Stimulated activated CD8-positive, alpha-beta memory T cell treated with anti-CD3 and anti-CD28 coated beads, Interleukin-15, amount 100 ng/mL, for 1 hour (primary cell): ENCODE measurements around the gene CHSY1.
"Not testable (repeated sequence)": the region's sequence is repeated elsewhere in the genome, so short reads cannot be mapped to it uniquely, and the experiment has no call there.

ENCODE experiments used
- DNase-seq: peaks from one replicate; pipeline ENCODE4 v3.0.0-alpha.2; 2020; ENCODE audit warnings: low read depth

CHSY1 gene

GRCh38 chr15:101134780-101135179 is 117.1 kb downstream of the CHSY1 start:
- DNase-seq: no peak

GRCh38 chr15:101133751-101134261 is 118.0 kb downstream of the CHSY1 start:
- DNase-seq: no peak

- DNase-seq: no peak
These were observed 118.7 kb downstream of the CHSY1 start for GRCh38 chr15:101133181-101133460.

GRCh38 chr15:101132390-101133180 is 119.3 kb downstream of the CHSY1 start:
- DNase-seq: no peak

- no peak for DNase-seq
These were observed 120.1 kb downstream of the CHSY1 start for GRCh38 chr15:101131489-101132389.

GRCh38 chr15:101129851-101130380 is 121.9 kb downstream of the CHSY1 start:
- DNase-seq: no peak

GRCh38 chr15:101128221-101129015 is 123.4 kb downstream of the CHSY1 start:
- DNase-seq: no peak

GRCh38 chr15:101127506-101128076 is 124.3 kb downstream of the CHSY1 start:
- no peak for DNase-seq

GRCh38 chr15:101126618-101127505 is 125.0 kb downstream of the CHSY1 start:
- no peak for DNase-seq

GRCh38 chr15:101125881-101126428 is 125.9 kb downstream of the CHSY1 start:
- DNase-seq: not testable (repeated sequence)
